Neural progenitor cell (in vitro differentiated cells): ENCODE measurements around the gene MCHR2.

Experiments used
- CTCF ChIP-seq: fragments of 200-600 bp; sonication (generic); IDR thresholded peaks from 2 replicates; pipeline ENCODE4 v1.5.1; 2017; ENCODE audit warnings: antibody characterized with exemption, mild to moderate bottlenecking
- EZH2 ChIP-seq: fragments of 200-600 bp; sonication (generic); IDR thresholded peaks from 2 replicates; pipeline ENCODE4 v1.6.1; 2017; ENCODE audit warnings: antibody characterized with exemption, mild to moderate bottlenecking, moderate library complexity
- EZH2phosphoT487 ChIP-seq: fragments of 200-600 bp; sonication (generic); IDR thresholded peaks from 2 replicates; pipeline ENCODE4 v1.6.1; 2017; ENCODE audit warnings: antibody characterized with exemption

GRCh38 chr6:99951016-99951805 lies 42.8 kb downstream of the MCHR2 start:
- TF ChIP-seq CTCF (no peak), EZH2 (no peak), EZH2phosphoT487 (no peak)
